GM23338 (cell line): ENCODE measurements around the gene SPATA31E1.

Source experiments
- CREB1 ChIP-seq: fragments of 250-450 bp; sonication (Bioruptor Pico); IDR thresholded peaks from 2 replicates; pipeline ENCODE4 v1.5.0; 2020; ENCODE audit warnings: low read depth, mild to moderate bottlenecking, moderate library complexity
- CTCF ChIP-seq, 2 experiments: fragments of 200-600 bp in 1 of 2; sonication (generic) in 1 of 2; conservative IDR thresholded peaks; 2 replicates each; pipeline versions ENCODE4 v1.5.1 to v1.6.1; 2016 to 2017; ENCODE audit warnings: antibody characterized with exemption in 2 of 2, low read depth in 2 of 2, mild to moderate bottlenecking in 2 of 2, moderate library complexity in 1 of 2
- EZH2 ChIP-seq: fragments of 200-600 bp; sonication (generic); IDR thresholded peaks from one replicate; pipeline ENCODE4 v1.8.0; 2017; ENCODE audit warnings: antibody characterized with exemption, mild to moderate bottlenecking, low read depth; ENCODE audit not compliant: unreplicated experiment
- EZH2phosphoT487 ChIP-seq: fragments of 200-600 bp; sonication (generic); IDR thresholded peaks from one replicate; pipeline ENCODE4 v1.8.1; 2018; ENCODE audit warnings: antibody characterized with exemption; ENCODE audit not compliant: unreplicated experiment
- JUNB ChIP-seq: IDR thresholded peaks from one replicate; pipeline ENCODE4 v1.6.1; 2016; ENCODE audit warnings: antibody characterized with exemption; ENCODE audit not compliant: unreplicated experiment
- POLR2AphosphoS5 ChIP-seq: IDR thresholded peaks from 2 replicates; pipeline ENCODE4 v1.6.1; 2016; ENCODE audit warnings: antibody characterized with exemption, low read depth
- REST ChIP-seq: IDR thresholded peaks from one replicate; pipeline ENCODE4 v1.6.1; 2018; ENCODE audit warnings: antibody characterized with exemption; ENCODE audit not compliant: unreplicated experiment
- STAT1 ChIP-seq: IDR thresholded peaks from one replicate; pipeline ENCODE4 v1.6.1; 2016; ENCODE audit warnings: antibody characterized with exemption; ENCODE audit not compliant: unreplicated experiment
- ZNF114 ChIP-seq: fragments of 250-450 bp; sonication (Bioruptor Pico); IDR thresholded peaks from 2 replicates; pipeline ENCODE4 v1.5.0; 2020; ENCODE audit warnings: mild to moderate bottlenecking, moderate library complexity
- ZNF331 ChIP-seq: fragments of 250-450 bp; sonication (Bioruptor Pico); IDR thresholded peaks from 2 replicates; pipeline ENCODE4 v1.5.0; 2020; ENCODE audit warnings: low read depth, mild to moderate bottlenecking, moderate library complexity
- ZNF462 ChIP-seq: fragments of 250-450 bp; sonication (Bioruptor Pico); IDR thresholded peaks from 2 replicates; pipeline ENCODE4 v1.5.0; 2020; ENCODE audit warnings: mild to moderate bottlenecking, moderate library complexity

- TF ChIP-seq CTCF (conservative IDR thresholded peaks at IDR 0.05; ENCODE audit: low read depth in 2 of 2) (no peak), POLR2AphosphoS5 (no peak), STAT1 (no peak), EZH2 (no peak), EZH2phosphoT487 (no peak), REST (no peak), ZNF331 (CRISPR knock-in tag) (no peak), CREB1 (CRISPR knock-in tag) (no peak), JUNB (no peak), ZNF114 (CRISPR knock-in tag) (no peak), ZNF462 (CRISPR knock-in tag) (no peak)
Observed at GRCh38 chr9:87887661-87888480, 5.2 kb downstream of the SPATA31E1 start.
